HG03060 (cell line): ENCODE results near the gene RAB12.
A peak's percentile ranks its signal among the peaks of the same experiment; 100 is the strongest.
"Not testable (repeated sequence)": the region's sequence is repeated elsewhere in the genome, so short reads cannot be mapped to it uniquely, and the experiment has no call there.

Experiments used
- ATAC-seq: cut with Tn5 transposase; IDR thresholded peaks from one replicate; pipeline ENCODE4 v1.9.1; 2021; ENCODE audit warnings: low read depth, moderate number of reproducible peaks; ENCODE audit not compliant: unreplicated experiment

The RAB12 gene, protein sequence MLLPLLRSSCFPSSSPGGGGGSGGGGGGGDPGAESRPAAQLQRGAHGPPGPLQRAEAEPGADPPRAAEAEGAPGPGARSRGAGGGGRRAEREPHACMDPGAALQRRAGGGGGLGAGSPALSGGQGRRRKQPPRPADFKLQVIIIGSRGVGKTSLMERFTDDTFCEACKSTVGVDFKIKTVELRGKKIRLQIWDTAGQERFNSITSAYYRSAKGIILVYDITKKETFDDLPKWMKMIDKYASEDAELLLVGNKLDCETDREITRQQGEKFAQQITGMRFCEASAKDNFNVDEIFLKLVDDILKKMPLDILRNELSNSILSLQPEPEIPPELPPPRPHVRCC

DNA sequence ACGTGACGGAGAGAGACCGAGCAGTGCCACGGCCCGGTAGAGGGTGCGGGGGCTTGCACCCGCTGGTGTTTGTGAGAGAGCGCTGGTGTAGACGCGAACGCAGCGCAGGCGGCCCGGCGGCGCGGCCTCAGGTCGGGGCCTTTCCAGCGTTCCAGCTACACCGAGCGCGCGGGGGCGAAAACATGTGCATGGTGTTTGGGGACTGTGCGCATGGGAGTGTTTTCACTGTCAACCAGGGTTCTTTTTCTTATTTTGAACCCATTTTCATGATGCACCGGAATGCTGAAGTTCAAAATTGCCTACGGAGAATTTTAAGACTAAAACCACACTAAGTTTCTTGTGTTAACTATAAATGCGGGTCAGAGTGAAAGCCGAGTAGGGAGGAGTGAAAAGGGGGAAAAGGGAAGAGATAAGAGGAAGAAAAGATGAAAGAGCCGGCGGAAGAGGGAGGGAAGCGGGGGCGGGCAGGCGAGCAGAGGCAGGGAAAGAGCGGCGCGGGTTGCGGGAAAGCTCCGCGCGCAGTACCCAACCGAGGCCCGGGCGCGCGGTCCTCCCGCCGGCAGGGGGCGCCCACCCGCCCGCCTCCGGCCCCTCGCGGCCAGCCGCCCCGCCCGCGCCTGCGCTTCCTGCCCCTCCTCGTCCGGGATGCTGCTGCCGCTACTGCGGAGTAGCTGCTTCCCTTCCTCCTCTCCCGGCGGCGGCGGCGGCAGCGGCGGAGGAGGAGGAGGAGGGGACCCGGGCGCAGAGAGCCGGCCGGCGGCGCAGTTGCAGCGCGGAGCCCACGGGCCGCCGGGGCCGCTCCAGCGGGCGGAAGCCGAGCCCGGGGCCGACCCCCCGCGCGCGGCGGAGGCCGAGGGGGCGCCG is at the start of gene RAB12:
TSS of gene RAB12 (plus strand) at position 643 of the 864 bp plus-strand sequence. CDS start at position 646, 3 bp downstream.
- ATAC-seq = no peak

DNA sequence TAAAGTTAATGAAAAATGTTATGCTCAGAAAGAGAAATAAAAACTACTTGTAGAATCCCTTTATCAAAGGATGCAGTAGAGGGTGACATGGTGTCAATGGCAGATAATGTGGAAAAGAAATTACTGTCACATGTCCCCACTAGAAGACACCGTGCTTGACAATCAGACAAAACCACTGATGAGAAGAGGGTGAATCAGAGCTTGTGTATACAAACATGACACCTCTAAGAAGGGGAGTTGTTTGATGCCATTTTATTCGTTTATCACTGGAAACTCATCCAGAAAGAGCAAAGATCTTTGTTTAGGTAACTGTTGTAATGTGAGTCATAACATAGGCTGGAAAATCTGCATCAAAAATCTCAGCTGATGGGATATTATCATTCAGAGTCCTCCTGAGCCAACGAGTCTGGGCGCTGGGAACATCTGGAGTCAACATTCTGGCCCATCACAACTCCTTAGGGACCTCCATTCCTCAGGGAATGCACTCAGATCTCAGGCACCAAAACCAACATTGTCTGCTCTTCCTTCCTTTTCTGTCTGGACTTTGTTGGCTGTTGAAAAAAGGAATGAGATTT is 49.5 kb upstream of the RAB12 start:
- no peak for ATAC-seq

DNA sequence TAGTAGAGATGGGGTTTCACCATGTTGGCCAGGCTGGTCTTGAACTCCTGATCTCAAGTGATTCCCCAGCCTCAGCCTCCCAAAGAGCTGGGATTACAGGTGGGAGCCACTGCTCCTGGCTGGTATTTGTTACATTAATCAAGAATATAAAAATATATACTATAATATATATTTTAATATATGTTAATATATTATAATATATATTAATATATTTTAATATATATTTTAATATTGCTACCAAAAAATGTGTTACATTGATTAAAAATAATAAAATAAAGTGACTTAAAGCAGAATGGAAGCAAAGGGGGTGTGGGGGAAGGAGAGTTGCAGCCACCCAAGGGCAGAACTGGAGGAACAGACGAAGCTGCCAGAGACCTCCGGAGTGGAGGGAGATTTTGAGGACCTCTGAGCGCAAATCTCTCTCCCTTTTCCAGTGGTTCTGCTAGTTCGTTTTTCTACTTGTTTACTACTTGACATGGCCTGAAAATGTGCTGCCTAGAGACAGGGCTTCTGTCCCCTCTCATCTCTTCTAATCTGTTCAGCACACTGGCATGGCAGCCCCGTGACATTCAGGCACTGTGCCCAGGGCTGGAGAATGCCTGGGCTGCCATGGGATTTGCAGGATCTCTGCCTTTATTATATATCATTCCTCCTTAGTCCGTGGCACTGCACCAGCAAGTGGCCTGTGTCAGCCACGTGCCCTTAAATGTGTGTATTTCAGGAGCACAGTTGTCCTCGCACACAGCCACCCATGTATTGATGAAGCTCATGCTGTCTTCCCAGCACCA is 47.9 kb upstream of the RAB12 start:
- ATAC-seq = no peak

DNA sequence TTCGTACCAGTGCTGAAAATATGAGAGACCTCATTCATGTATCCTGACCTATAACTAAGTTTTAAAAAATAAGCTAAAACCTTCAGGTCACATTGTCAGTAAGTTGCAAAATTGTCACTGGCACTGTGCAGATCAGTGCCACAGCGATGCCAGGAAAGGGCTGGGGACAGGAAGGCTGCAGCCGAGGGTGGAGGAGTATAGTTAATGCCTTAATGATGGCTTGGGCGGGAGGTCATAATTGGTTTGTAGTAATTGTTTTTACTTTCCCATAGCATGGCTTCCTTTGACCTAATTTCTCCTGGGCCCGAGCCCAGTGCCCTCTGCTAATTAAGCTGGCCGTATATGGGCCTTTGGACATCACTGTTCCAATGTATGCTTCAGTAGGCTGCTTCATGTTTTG is 47.2 kb upstream of the RAB12 start:
- ATAC-seq = no peak

DNA sequence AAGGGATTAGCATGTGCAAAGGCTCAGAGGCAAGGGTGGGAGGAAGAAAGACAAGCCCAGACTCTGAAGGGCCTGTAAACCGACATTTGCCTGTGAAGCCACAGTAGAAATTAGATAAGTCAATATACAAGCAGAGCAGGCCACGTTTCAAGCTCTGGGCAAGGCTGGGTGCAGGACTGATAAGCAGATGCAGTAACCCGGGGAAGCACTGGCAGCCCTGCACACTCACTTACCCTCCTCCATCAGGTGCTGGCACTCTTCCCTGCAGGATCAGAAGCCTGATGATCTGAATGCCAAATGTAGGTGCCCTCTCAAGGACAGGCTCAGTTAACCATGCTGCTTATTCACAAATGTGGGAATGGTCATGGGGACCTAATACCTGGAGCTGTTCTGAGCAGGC is 46.3 kb upstream of the RAB12 start:
- no peak for ATAC-seq

DNA sequence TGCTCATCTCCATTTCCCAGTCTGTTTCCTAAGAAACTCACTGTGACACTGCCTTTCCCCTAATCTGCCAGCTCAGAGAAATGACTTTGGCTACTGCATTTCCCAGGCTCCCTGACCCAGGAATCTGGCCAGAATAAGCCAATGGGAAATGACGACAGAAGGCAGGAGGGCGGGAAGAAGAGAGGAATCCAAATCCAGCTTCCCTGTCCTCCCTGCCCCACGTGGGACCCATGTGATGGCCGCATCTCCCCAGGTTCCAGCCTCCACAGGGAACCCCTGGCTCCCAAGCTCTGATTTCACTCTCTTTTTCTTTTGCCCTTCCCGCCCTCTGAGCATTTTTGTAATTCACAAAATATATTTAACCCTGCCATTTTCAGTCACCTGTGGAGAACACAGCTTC is 37.8 kb upstream of the RAB12 start:
- ATAC-seq = no peak

DNA sequence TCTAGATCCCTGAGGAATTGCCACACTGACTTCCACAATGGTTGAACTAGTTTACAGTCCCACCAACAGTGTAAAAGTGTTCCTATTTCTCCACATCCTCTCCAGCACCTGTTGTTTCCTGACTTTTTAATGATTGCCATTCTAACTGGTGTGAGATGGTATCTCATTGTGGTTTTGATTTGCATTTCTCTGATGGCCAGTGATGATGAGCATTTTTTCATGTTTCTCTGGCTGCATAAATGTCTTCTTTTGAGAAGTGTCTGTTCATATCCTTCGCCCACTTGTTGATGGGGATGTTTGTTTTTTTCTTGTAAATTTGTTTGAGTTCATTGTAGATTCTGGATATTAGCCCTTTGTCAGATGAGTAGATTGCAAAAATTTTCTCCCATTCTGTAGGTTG is 35.5 kb upstream of the RAB12 start:
- ATAC-seq = not testable (repeated sequence)

DNA sequence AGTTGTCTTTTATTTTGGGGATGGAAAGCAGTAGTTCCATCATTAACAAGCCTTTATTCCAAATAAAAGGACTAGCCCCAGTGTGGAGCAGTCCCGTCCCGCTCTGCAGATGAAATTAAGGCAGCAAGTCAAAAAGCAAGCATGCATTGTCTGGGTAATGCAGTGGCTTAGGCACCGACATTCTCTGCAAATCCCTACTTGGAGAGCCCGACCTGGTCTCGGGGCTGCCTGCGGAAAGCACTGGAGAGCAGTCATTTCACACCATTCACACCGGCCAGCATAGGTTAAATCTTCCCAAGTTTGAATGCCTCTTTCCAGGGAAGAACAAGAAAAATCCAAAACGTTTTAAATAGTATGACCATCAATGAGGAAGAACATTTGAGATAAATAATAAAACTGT is 24.4 kb upstream of the RAB12 start:
- no peak for ATAC-seq

DNA sequence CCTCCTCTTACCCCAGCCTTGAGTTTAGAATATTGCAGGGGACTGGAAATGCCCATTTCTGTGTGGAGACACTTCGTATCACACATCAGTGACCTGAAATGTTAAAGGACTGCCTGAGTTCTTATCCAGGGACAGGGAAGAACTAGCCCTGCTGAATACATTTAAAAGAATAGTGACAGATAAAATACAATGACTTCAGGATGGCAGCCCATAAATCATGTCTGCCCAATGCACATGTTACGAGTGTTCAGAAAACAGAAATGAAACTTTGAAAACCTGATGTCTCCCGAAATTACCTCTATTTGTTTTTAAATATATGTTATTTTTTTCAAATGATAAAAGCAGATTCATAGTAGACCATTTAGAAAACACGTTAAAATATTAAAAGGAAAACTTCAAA is 22.3 kb upstream of the RAB12 start:
- ATAC-seq = no peak

DNA sequence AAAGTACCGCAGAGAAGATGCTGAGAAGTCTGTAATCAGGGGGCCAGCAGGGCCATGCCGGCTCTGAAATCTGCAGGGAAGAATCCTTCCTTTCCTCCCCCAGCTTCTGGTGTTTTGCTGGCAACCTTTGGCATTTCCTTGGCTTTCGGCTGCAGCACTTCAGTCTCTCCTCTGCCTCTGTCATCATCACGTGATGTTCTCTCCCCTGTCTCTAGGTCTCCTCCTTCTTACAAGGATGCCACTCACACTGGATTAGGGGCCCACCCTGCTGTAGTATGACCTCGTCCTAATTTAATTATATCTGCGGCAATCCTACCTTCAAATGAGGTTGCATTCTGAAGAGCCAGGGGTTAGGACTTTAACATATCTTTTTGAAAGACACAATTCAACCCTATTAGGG is 13.8 kb upstream of the RAB12 start:
- no peak for ATAC-seq

DNA sequence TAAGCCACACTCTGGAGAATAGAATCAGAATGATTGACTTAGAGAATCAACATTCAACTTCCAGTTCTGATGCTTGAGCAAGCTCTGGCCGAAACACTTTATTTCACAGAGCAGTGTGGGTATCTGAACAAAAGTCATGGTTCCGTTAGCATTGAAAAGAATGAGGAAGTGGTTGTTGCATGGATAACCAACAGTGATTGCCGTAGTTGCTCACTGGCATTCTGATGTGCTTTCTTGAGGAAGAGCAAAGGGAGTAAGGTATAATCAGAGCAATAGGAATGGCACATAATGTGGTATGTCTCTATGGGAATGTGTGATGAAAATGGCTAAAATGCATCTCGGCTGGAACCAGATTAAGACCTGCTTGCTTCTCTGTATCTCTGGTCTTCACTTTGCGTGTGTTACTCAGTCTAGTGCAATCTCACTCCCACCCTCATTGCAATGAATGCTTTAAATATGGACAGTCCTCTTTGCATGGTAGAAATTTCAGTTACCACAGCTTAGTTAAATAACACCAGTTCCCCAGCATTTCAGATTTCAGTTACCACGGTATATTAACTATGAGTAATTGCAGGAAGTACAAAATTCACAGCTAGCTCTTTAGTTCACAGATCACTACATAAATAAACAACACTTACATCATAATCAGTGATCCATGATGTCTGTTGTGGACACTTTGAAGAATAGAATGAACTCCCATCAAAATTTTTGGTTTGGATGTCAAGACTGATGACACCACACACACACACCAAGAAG is 7.8 kb upstream of the RAB12 start:
- ATAC-seq = peak; percentile 56

DNA sequence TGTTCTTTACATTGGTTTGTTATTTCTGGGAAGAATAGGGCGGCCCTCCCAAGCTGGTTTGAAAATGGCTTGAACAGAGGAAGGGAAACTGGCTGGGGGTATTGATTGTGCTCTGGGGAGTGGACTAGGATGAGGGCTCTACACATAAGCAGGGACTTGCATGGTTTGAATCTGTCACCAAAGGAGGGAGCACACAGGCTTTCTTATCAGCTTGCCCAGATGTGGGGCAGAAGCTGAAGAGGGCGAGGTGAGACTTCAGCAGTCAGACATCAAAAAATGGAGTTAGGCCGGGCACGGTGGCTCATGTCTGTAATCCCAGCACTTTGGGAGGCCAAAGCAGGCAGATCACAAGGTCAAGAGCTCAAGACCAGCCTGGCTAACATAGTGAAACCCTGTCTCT is 7.2 kb upstream of the RAB12 start:
- no peak for ATAC-seq

DNA sequence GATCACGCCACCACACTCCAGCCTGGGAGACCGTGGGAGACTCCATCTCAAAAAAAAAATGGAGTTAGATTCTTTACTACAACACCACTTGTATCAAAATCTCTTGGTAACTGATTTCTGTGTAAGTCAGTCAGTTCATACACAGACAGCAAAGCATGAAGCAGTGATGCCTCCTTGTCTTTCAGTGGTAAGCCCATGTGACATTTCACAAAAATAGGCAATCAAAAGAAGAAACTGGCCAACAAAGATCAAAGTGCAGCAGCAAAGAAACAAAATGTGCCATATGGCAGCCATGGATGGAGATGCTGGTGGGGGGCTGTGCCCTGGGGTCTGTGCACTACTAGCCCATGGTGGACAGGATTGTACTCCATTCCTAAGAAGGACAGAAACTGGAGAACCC is 6.7 kb upstream of the RAB12 start:
- no peak for ATAC-seq

DNA sequence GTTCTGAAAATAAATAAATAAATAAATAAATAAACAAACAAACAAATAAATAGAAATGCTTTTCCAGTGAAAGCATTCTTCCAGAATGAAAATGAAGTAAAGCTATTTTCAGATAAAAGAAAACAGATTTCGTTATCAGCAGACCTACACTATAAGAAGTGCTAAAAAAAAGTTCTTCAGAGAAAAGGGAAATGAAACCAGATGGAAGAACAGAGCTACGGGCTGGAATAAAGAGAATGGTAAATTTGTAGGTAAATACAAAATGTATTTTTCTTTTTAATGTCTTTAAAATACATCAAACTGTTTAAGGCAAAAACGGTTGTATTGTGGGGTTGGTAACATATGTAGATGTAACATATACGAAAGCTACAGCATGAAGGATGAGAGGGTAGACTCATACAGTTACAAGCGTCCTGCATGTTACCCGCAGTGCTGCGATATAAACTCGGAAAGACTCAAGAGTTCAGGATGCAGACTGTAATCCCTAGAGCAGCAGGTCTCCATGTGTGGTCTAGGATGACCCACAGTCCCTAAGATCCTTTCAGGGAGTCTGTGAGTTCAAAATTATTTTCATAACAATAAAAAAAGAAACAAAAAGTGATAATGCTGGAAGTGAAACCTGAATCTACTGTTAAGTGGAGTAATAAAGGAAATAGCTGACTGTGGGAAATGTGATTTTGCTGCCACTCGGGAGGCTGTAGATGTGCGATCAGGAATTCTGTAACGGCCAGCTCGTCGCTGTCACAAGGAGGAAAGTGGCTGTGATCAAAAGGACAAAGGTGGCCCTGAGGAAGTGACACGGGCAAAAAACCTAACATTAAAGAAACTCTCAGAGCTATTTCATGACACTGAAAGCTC is 5.3 kb upstream of the RAB12 start:
- ATAC-seq = no peak

DNA sequence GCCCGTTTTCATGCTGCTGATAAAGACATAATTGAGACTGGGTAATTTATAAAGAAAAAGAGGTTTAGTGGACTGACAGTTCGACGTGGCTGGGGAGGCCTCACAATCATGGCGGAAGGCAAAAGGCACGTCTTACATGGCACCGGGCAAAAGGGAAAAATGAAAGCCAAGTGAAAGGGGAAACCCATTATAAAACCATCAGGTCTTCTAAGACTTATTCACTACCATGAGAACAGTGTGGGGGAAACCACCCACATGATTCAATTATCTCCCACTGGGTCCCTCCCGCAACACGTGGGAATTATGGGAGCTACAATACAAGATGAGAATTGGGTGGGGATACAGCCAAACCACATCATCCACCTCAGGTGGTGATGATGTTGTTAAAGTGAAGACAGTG is 3.3 kb upstream of the RAB12 start:
- no peak for ATAC-seq

DNA sequence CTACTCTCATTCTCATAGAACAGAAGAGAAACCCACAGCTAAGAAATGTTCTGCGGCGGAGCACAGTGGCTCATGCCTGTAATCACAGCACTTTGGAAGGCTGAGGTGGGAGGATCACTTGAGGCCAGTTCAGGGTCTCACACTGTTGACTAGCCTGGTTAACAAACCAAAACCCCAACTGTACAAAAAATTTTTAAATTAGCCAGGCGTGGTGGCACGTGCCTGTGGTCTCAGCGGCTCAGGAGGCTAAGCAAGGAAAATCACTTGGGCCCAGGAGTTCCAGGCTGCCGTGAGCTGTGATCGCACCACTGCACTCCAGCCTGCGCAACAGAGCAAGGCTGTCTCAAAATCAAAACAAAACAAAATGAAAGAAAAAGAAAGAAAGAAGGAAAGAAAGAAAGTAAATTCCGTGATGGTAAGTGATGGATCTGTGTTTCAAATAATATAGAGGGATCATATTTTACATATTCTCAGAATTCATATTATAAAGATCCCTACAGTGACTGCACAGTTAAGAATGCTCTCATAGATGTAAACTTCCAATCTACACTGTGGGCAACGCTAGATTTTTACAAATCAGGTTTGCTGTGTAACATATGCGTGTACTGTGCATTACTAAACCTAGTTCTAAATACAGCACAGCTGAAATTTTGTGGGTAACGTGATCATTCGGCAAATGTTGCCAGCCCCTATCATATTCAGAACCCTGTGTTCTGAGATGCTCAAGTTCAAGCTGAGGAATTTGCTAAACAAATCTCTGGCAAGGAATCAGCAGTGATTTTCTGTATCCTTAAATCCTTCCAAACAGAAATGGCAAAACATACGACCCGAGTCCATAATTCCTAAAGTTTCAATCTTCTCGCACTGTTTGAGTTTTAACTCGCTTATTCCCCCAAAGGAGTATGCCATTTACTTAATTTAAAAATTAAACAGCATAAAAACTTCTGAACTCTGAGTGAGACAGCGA is 1.2 kb upstream of the RAB12 start:
- no peak for ATAC-seq

DNA sequence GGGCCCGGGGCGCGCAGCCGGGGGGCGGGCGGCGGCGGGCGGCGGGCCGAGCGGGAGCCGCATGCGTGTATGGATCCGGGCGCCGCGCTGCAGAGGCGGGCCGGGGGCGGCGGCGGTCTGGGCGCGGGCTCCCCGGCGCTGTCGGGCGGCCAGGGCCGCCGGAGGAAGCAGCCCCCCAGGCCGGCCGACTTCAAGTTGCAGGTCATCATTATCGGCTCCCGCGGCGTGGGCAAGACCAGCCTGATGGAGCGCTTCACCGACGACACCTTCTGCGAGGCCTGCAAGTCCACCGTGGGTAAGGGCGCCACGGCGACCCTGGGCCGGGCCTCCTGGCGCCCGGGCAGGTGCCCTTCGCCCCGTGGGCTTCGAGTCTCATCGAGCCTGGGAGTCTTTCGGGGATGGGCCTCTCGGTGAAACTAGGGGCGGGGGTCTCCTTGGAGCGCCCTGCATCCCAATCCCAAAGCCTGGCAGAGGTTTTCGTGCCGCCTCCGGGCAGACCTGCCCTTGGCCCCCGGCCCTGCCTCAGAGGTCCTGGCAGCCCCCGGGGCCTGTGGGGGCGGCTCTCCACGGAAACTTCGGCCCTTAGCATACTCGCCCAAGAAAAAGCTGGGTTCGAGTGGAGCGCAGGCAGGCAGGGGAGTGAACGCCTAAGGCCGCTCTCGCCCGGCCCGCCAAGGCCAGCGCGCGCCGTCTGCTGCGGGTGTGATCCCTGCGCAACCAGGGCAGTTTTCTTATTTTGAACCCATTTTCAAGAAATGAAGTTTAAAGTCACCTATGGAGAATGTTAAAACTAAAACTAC is 622 bp downstream of the RAB12 start:
- ATAC-seq = no peak
